Thyroid gland (tissue), 4 donors: ENCODE results near the gene GRHL1. TPM values are rescaled to one million over a fixed set of nuclear protein-coding genes. Genes with fewer than 3 reads are reported as not detected.

Experiments
- DNase-seq, 2 donors: peaks; one replicate each; pipeline ENCODE4 v3.0.0-alpha.2; 2019
- H3K27ac ChIP-seq, 3 donors: fragments of 200-600 bp; sonication (generic); 1 replicate in 2 of 3; 2 replicates in 1 of 3; pipeline ENCODE4 v1.5.1; 2016 to 2019; ENCODE audit warnings: mild to moderate bottlenecking in 1 of 3, moderate library complexity in 1 of 3
- H3K27me3 ChIP-seq: fragments of 200-600 bp; sonication (generic); one replicate; pipeline ENCODE4 v1.5.1; 2019
- H3K36me3 ChIP-seq, 2 donors: fragments of 200-600 bp; sonication (generic); one replicate each; pipeline ENCODE4 v1.5.1; 2016 to 2019
- H3K4me1 ChIP-seq, 2 donors: fragments of 200-600 bp; sonication (generic); one replicate each; pipeline ENCODE4 v1.5.1; 2017 to 2019
- H3K4me3 ChIP-seq, 3 donors: fragments of 200-600 bp; sonication (generic); replicated peaks in 1 of 3; 1 replicate in 2 of 3; 2 replicates in 1 of 3; pipeline ENCODE4 v1.5.1; 2016; ENCODE audit warnings: mild to moderate bottlenecking in 1 of 3
- H3K9me3 ChIP-seq: fragments of 200-600 bp; sonication (generic); one replicate; pipeline ENCODE4 v1.5.1; 2017
- POLR2A ChIP-seq, 2 donors: fragments of 450-650 bp; IDR thresholded peaks; one replicate each; pipeline ENCODE4 v1.6.1; 2017; ENCODE audit warnings: antibody characterized with exemption in 2 of 2, mild to moderate bottlenecking in 2 of 2, moderate library complexity in 1 of 2
- WGBS, 2 donors: methylation state at CpG; one replicate each; pipeline ENCODE4 v1.1.5; 2017; 5-methylcytosine and 5-hydroxymethylcytosine counted together
- intact Hi-C: fragments of 100-400 bp; cut with DNase I; formaldehyde crosslinking; loops from one replicate; pipeline ENCODE4 v1.15.1; 2023
- total RNA-seq, 4 donors: library from RNA; depleted of rRNA; stranded (reverse); fragments of >200 nt; gene quantifications; one replicate each; pipeline ENCODE4 v1.2.3, GENCODE V29; 2016
- TF ChIP-seq, protein P1 (sequence below), 6 experiments: fragments of 200-600 bp in 3 of 6; fragments of 450-650 bp in 3 of 6; sonication (generic) in 3 of 6; IDR thresholded peaks; one replicate each; pipeline ENCODE4 v1.5.1; 2016 to 2019; ENCODE audit warnings: antibody characterized with exemption in 6 of 6, mild to moderate bottlenecking in 2 of 6, inconsistent platforms in 1 of 6, moderate library complexity in 1 of 6

GRHL1 gene
- total RNA-seq, 4 donors from 2014 or later, result 6.2 to 12.1 (median 8.2) TPM

DNA sequence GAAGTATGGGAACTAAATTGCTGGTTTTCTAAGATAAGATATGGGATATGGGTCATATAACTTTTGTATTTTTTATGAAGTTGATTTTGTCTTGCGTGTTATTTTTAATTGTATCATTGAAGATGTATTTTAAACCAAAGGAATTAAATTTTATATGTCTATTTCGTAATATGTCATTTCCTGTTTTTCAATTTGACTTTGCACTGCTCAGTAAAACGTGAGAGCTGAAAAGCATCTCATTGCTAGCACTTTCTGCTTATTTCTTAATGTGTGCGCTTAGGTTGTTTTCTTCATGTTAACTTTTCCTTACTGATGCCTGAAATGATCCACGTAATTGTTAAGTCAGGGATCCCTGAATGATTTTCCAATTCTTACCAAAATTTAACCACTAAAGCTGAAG lies 50.6 kb downstream of the GRHL1 start:
- H3K27ac ChIP-seq, result no peak overlapping the region
- no peak for DNase-seq
- no peak overlapping the region for H3K4me3 ChIP-seq
- H3K36me3 ChIP-seq, result no peaks in the 10 kb centered on the region
- H3K4me1 ChIP-seq, result peaks cover 0 to 12% of the 10 kb centered on the region in 2 donors
- H3K27me3 ChIP-seq, result no peaks in the 10 kb centered on the region
- no peaks in the 10 kb centered on the region for H3K9me3 ChIP-seq
- intact Hi-C loops, result no loop called here
- WGBS, 2 donors, result 79 to 90% methylated on average over 5 of the region's 5 CpGs
- no peak for TF ChIP-seq POLR2A (IDR thresholded peaks at IDR 0.05)
- TF ChIP-seq, protein P1, sequence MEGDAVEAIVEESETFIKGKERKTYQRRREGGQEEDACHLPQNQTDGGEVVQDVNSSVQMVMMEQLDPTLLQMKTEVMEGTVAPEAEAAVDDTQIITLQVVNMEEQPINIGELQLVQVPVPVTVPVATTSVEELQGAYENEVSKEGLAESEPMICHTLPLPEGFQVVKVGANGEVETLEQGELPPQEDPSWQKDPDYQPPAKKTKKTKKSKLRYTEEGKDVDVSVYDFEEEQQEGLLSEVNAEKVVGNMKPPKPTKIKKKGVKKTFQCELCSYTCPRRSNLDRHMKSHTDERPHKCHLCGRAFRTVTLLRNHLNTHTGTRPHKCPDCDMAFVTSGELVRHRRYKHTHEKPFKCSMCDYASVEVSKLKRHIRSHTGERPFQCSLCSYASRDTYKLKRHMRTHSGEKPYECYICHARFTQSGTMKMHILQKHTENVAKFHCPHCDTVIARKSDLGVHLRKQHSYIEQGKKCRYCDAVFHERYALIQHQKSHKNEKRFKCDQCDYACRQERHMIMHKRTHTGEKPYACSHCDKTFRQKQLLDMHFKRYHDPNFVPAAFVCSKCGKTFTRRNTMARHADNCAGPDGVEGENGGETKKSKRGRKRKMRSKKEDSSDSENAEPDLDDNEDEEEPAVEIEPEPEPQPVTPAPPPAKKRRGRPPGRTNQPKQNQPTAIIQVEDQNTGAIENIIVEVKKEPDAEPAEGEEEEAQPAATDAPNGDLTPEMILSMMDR (IDR thresholded peaks at IDR 0.05), result no peak

DNA sequence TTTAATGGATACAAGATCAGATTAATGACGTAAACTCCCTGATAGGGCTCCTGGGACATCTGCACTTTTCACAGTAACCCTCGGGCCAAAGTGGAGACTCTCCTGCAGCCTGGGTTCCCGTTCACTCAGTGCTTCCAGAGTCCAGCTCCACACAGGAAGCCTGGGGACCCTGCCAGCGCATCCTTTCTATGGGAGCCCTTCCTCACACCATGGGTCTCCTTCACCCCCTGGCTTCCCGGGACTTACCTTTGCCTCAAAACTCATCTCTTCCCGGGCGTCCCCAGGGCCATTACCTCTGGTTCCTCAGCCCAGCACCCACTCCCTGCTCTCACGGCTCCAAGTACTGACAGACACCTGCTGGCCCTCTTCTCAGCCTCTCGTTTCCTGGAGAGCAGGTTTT lies 51.2 kb downstream of the GRHL1 start:
- H3K27ac ChIP-seq, result no peak overlapping the region
- H3K4me1 ChIP-seq, result peaks cover 0 to 17% of the 10 kb centered on the region in 2 donors
- intact Hi-C loops, result no loop called here
- 87 to 97% methylated on average over 9 of the region's 9 CpGs for WGBS, 2 donors
- no peak for DNase-seq
- no peaks in the 10 kb centered on the region for H3K27me3 ChIP-seq
- H3K4me3 ChIP-seq, result no peak overlapping the region
- TF ChIP-seq, protein P1 (IDR thresholded peaks at IDR 0.05), result no peak
- TF ChIP-seq POLR2A (IDR thresholded peaks at IDR 0.05), result no peak
- H3K36me3 ChIP-seq, result no peaks in the 10 kb centered on the region
- H3K9me3 ChIP-seq, result no peaks in the 10 kb centered on the region

DNA sequence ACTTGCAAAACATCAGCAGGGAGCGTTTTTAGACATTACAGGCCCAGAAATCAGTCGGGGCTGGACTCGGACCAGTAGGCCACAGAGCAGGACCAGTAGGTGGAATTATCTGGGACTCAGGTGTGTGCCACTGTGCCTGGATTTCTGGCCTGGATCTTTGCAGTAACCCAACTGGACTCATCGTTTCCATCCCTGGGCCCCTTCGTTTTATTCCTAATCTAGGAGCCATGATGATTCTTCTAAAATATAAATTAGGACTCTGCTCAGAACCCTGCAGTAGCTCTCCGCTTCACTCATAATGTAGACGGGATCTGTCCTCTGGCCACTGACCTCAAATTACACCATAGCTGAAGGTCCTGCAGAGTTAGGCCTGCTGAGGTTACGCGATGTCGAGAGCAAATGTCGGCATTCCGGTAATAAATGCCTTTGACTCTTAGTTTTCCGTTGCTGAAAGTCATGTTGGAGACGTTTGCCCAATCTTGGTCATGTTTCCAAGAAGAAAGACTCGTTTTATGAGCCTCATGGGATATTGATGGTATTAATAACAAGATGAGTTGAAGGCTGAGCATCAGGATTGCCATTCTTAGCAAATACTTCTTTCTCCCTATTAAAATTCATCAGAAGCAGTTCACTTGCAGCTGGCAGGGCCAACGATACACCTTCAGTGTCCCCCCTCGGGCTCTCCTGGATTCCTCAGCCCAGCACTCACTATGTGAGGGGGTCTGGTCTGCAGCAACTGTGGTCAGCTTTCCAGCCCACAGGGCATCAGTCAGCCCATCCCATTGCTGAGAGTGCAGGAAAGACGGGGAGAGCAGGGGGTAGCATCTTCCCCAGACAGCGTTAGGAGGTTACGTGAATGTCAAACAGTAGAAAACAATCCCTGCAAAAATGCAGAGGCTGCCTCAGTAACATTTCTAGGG lies 52.0 kb downstream of the GRHL1 start:
- 87 to 92% methylated on average over 20 of the region's 20 CpGs for WGBS, 2 donors
- Histone ChIP-seq H3K36me3 (no peaks in the 10 kb centered on the region), H3K27ac (peak overlapping the region in 1 of 3 donors; percentile 17), H3K27me3 (no peaks in the 10 kb centered on the region), H3K9me3 (no peaks in the 10 kb centered on the region), H3K4me1 (peaks cover 3 to 24% of the 10 kb centered on the region in 2 donors), H3K4me3 (no peak overlapping the region)
- DNase-seq, result no peak
- intact Hi-C loops, result no loop called here
- no peak for TF ChIP-seq POLR2A (IDR thresholded peaks at IDR 0.05)
- TF ChIP-seq, protein P1 (IDR thresholded peaks at IDR 0.05), result no peak

DNA sequence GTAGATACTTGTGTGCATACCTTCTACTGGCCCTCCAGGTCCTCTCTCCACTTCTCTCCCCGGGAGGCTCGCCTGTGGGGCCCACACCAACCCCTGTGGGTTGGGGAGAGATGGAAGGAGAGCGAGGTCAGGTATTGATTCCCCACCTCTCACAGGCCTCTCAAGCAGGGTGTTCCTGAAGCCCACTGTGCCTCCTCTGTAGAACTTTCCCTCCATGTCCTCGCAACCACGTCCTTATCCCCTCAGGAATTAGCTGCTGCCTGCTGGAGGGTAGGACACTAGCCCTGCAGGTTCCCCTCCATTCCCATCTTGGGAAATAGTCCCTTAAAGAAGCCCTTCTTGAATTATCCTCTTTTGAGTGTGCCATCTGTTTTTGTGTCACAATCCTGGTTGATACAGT lies 52.9 kb downstream of the GRHL1 start:
- Histone ChIP-seq H3K27ac (no peak overlapping the region), H3K4me3 (no peak overlapping the region), H3K27me3 (no peaks in the 10 kb centered on the region), H3K9me3 (no peaks in the 10 kb centered on the region), H3K4me1 (peaks cover 6 to 32% of the 10 kb centered on the region in 2 donors), H3K36me3 (no peaks in the 10 kb centered on the region)
- intact Hi-C loops, result no loop called here
- 86 to 94% methylated on average over 5 of the region's 5 CpGs for WGBS, 2 donors
- DNase-seq, result no peak
- no peak for TF ChIP-seq POLR2A (IDR thresholded peaks at IDR 0.05)
- TF ChIP-seq, protein P1 (IDR thresholded peaks at IDR 0.05), result no peak

DNA sequence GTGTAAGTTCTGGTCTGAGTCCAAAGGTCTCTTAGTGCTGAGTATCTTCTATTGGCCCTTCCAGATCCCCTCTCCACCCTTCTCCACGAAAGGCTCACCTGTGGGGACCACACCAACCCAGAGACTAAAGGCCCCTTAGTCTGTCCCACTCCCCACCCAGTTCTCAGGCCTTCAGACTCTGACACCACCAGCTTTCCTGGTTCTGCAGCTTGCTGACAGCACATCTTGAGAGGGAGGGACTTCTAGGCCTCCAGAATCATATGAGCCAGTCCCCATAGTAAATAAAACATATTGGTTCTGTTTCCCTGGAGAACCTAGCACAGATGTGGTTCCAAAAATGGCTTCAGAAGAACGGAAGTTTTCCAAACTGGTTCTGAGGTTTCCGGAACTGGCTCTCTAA lies 53.3 kb downstream of the GRHL1 start:
- no peak for DNase-seq
- Histone ChIP-seq H3K4me1 (peaks cover 10 to 37% of the 10 kb centered on the region in 2 donors), H3K27ac (no peak overlapping the region), H3K27me3 (no peaks in the 10 kb centered on the region), H3K4me3 (no peak overlapping the region), H3K36me3 (no peaks in the 10 kb centered on the region), H3K9me3 (no peaks in the 10 kb centered on the region)
- intact Hi-C loops, result no loop called here
- no peak for TF ChIP-seq POLR2A (IDR thresholded peaks at IDR 0.05)
- TF ChIP-seq, protein P1 (IDR thresholded peaks at IDR 0.05), result no peak
- WGBS, 2 donors, result 75 to 96% methylated on average over 3 of the region's 3 CpGs
